Endothelial cell (in vitro differentiated cells): ENCODE measurements around the gene OR6A2. TPM values are rescaled to one million over a fixed set of nuclear protein-coding genes. Genes with fewer than 3 reads are reported as not detected.
"Not testable (repeated sequence)": the region's sequence is repeated elsewhere in the genome, so short reads cannot be mapped to it uniquely, and the experiment has no call there.

Experiments used
- DNase-seq: peaks from one replicate; pipeline ENCODE4 v3.0.0; 2021; ENCODE audit warnings: low spot score
- H3K27ac Mint-ChIP-seq: one replicate; pipeline ENCODE4 v1.8.0; 2021; ENCODE audit warnings: mixed read lengths, inconsistent platforms; ENCODE audit not compliant: unreplicated experiment
- H3K27me3 Mint-ChIP-seq: one replicate; pipeline ENCODE4 v1.8.0; 2021; ENCODE audit warnings: mild to moderate bottlenecking, moderate library complexity, mixed read lengths, inconsistent platforms; ENCODE audit not compliant: unreplicated experiment
- H3K36me3 Mint-ChIP-seq: one replicate; pipeline ENCODE4 v1.8.0; 2021; ENCODE audit warnings: mild to moderate bottlenecking, low read depth, mixed read lengths, inconsistent platforms; ENCODE audit not compliant: unreplicated experiment
- H3K4me1 Mint-ChIP-seq: one replicate; pipeline ENCODE4 v1.8.0; 2021; ENCODE audit warnings: mild to moderate bottlenecking, mixed read lengths, inconsistent platforms; ENCODE audit not compliant: unreplicated experiment
- H3K4me3 Mint-ChIP-seq: one replicate; pipeline ENCODE4 v1.8.0; 2021; ENCODE audit warnings: mild to moderate bottlenecking, mixed read lengths, inconsistent platforms; ENCODE audit not compliant: unreplicated experiment
- H3K9me3 Mint-ChIP-seq: one replicate; pipeline ENCODE4 v1.8.0; 2021; ENCODE audit warnings: mixed read lengths, inconsistent platforms; ENCODE audit not compliant: unreplicated experiment
- total RNA-seq: library from RNA; stranded (reverse); fragmentation: NEBNext Ultra II Directional; extraction: Animal tissue kit (Norgen Biotek cat#: 25700); gene quantifications from one replicate; pipeline ENCODE4 v1.2.1, GENCODE V29; 2021; ENCODE audit not compliant: unreplicated experiment
- TF ChIP-seq, protein P1 (sequence below): fragments of 200-600 bp; sonication (generic); IDR thresholded peaks from one replicate; pipeline ENCODE4 v1.5.0; 2021; ENCODE audit warnings: antibody characterized with exemption; ENCODE audit not compliant: unreplicated experiment

The OR6A2 gene
- total RNA-seq, 1 donor from 2014 or later = 0.51 TPM

- peaks cover 9% of the 10 kb centered on the region for H3K36me3 Mint-ChIP-seq
- H3K4me3 Mint-ChIP-seq = no peak overlapping the region
- H3K27me3 Mint-ChIP-seq = peaks cover 2% of the 10 kb centered on the region
- H3K27ac Mint-ChIP-seq = no peak overlapping the region
- no peaks in the 10 kb centered on the region for H3K4me1 Mint-ChIP-seq
- no peak for DNase-seq
- TF ChIP-seq, protein P1, sequence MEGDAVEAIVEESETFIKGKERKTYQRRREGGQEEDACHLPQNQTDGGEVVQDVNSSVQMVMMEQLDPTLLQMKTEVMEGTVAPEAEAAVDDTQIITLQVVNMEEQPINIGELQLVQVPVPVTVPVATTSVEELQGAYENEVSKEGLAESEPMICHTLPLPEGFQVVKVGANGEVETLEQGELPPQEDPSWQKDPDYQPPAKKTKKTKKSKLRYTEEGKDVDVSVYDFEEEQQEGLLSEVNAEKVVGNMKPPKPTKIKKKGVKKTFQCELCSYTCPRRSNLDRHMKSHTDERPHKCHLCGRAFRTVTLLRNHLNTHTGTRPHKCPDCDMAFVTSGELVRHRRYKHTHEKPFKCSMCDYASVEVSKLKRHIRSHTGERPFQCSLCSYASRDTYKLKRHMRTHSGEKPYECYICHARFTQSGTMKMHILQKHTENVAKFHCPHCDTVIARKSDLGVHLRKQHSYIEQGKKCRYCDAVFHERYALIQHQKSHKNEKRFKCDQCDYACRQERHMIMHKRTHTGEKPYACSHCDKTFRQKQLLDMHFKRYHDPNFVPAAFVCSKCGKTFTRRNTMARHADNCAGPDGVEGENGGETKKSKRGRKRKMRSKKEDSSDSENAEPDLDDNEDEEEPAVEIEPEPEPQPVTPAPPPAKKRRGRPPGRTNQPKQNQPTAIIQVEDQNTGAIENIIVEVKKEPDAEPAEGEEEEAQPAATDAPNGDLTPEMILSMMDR = no peak
- no peaks in the 10 kb centered on the region for H3K9me3 Mint-ChIP-seq
Observed at GRCh38 chr11:6818967-6819366, 19.5 kb upstream of the OR6A2 start.

- H3K27ac Mint-ChIP-seq = no peak overlapping the region
- H3K27me3 Mint-ChIP-seq = peaks cover 2% of the 10 kb centered on the region
- peaks cover 3% of the 10 kb centered on the region for H3K4me1 Mint-ChIP-seq
- TF ChIP-seq, protein P1 = no peak
- H3K4me3 Mint-ChIP-seq = no peak overlapping the region
- peaks cover 9% of the 10 kb centered on the region for H3K36me3 Mint-ChIP-seq
- H3K9me3 Mint-ChIP-seq = no peaks in the 10 kb centered on the region
- DNase-seq = no peak
Observed at GRCh38 chr11:6817694-6818093, 18.2 kb upstream of the OR6A2 start.

- Mint-ChIP-seq H3K36me3 (peaks cover 3% of the 10 kb centered on the region), H3K27ac (peak overlapping the region; percentile 1), H3K27me3 (no peaks in the 10 kb centered on the region), H3K4me3 (no peak overlapping the region), H3K9me3 (no peaks in the 10 kb centered on the region), H3K4me1 (peaks cover 3% of the 10 kb centered on the region)
- TF ChIP-seq, protein P1 = no peak
- DNase-seq = no peak
Observed at GRCh38 chr11:6813656-6814055, 14.2 kb upstream of the OR6A2 start.

DNA sequence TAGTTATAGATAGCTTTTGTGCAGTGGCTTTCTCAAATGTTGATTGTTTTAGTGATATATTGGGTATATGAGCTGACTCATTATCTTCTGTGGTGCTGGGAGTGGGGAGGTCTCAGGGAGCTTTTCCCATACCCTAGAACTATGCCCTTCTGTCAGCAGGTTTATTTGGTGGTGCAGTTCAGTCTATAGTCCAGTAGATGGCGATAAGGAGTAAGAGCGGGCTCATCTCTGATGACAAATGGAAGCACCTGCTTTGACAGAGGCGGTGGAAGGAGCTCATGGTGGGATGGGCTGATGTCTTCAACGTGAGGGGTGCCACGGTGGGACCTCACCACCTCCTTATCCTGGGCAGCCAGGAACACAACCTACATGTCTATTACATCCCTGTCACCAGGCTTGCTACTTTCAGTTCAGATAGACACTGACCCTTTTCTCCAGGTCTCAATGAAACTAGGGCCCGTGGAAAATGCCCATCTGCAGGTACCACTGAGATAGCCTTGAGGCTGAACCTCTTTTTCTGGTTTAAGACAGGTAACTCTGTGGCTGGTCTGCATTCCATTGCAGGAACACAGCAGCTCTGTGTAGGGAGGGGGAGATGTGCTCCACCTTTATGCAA lies 13.0 kb upstream of the OR6A2 start:
- peaks cover 1% of the 10 kb centered on the region for H3K36me3 Mint-ChIP-seq
- TF ChIP-seq, protein P1 = peak; percentile 90
- H3K4me3 Mint-ChIP-seq = no peak overlapping the region
- peak; percentile 41 for DNase-seq
- no peaks in the 10 kb centered on the region for H3K9me3 Mint-ChIP-seq
- peaks cover 3% of the 10 kb centered on the region for H3K4me1 Mint-ChIP-seq
- no peaks in the 10 kb centered on the region for H3K27me3 Mint-ChIP-seq
- no peak overlapping the region for H3K27ac Mint-ChIP-seq

DNA sequence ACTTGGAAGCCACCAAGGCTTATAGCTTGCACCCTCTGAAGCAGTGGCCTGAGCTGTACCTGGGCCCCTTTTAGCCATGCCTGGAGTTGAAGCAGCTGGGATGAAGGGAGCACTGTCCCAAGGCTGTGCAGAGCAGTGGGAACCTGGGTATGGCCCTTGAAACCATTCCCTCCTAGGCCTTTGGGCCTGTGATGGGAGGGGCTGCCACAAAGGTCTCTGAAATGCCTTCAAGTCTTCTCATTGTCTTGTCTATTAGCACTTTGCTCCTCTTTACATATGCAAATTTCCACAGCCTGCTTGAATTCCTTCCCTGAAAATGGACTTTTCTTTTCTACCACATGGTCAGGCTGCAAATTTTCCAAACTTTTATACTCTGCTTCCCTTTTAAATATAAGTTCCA lies 1.6 kb upstream of the OR6A2 start:
- not testable (repeated sequence) for H3K27me3 Mint-ChIP-seq, H3K9me3 Mint-ChIP-seq, H3K4me3 Mint-ChIP-seq, DNase-seq, H3K36me3 Mint-ChIP-seq, H3K4me1 Mint-ChIP-seq, H3K27ac Mint-ChIP-seq
